Breast epithelium (tissue), 4 donors: Measurements from ENCODE around the gene NAALADL2. TPM values are rescaled to one million over a fixed set of nuclear protein-coding genes. Genes with fewer than 3 reads are reported as not detected.

ENCODE experiments used
- DNase-seq, 2 donors: peaks; one replicate each; pipeline ENCODE4 v3.0.0-alpha.2; 2019; ENCODE audit warnings: low spot score in 2 of 2
- H3K27ac ChIP-seq, 2 donors: fragments of 200-600 bp; sonication (generic) in 1 of 2; one replicate each; pipeline ENCODE4 v1.5.1; 2016 to 2019; ENCODE audit warnings: mild to moderate bottlenecking in 1 of 2
- H3K27me3 ChIP-seq, 2 donors: fragments of 200-600 bp; sonication (generic) in 1 of 2; one replicate each; pipeline versions ENCODE4 v1.5.1 to v1.6.0; 2017 to 2019; ENCODE audit warnings: control low read depth in 1 of 2, mild to moderate bottlenecking in 1 of 2
- H3K36me3 ChIP-seq: fragments of 200-600 bp; one replicate; pipeline ENCODE4 v1.5.1; 2019
- H3K4me1 ChIP-seq, 2 donors: fragments of 200-600 bp; sonication (generic); one replicate each; pipeline ENCODE4 v1.5.1; 2016 to 2019; ENCODE audit warnings: control low read depth in 1 of 2
- H3K4me3 ChIP-seq, 3 donors: fragments of 200-600 bp; sonication (generic); 1 replicate in 2 of 3; 2 replicates in 1 of 3; pipeline ENCODE4 v1.5.1; 2016 to 2019; ENCODE audit warnings: mild to moderate bottlenecking in 3 of 3, moderate library complexity in 2 of 3
- H3K9me3 ChIP-seq, 2 donors: fragments of 200-600 bp; sonication (generic) in 1 of 2; one replicate each; pipeline ENCODE4 v1.5.1; 2016 to 2019; ENCODE audit warnings: control low read depth in 1 of 2
- POLR2A ChIP-seq: fragments of 450-650 bp; IDR thresholded peaks from one replicate; pipeline ENCODE4 v1.6.1; 2016; ENCODE audit warnings: antibody characterized with exemption, mild to moderate bottlenecking, moderate library complexity
- POLR2AphosphoS5 ChIP-seq, 3 donors: sonication (generic); formaldehyde crosslinking; IDR thresholded peaks; one replicate each; pipeline ENCODE4 v1.6.1; 2017; ENCODE audit warnings: antibody characterized with exemption in 3 of 3
- intact Hi-C: fragments of 100-400 bp; cut with DNase I; formaldehyde crosslinking; loops from one replicate; pipeline ENCODE4 v1.15.1; 2023; ENCODE audit warnings: low total_unique reads
- total RNA-seq, 3 donors: library from RNA; depleted of rRNA; stranded (reverse); fragments of >200 nt; gene quantifications; one replicate each; pipeline ENCODE4 v1.1.0, GENCODE V29; 2016
- TF ChIP-seq, protein P1 (sequence below), 3 donors: fragments of 450-650 bp; IDR thresholded peaks; one replicate each; pipeline ENCODE4 v1.5.1; 2016 to 2017; ENCODE audit warnings: antibody characterized with exemption in 3 of 3, mild to moderate bottlenecking in 3 of 3, moderate library complexity in 3 of 3

Gene NAALADL2
- total RNA-seq, 3 donors from 2014 or later, result 12.0 to 69.5 (median 53.9) TPM

- intact Hi-C loops, result loop anchor here (5.0 kb wide), 1 partner anchor 940 kb away; no protein-coding TSS in a partner anchor
- Histone ChIP-seq H3K4me1 (no peaks in the 10 kb centered on the region), H3K4me3 (no peak overlapping the region), H3K27ac (no peak overlapping the region), H3K27me3 (no peaks in the 10 kb centered on the region), H3K9me3 (no peaks in the 10 kb centered on the region), H3K36me3 (no peaks in the 10 kb centered on the region)
- TF ChIP-seq, protein P1, sequence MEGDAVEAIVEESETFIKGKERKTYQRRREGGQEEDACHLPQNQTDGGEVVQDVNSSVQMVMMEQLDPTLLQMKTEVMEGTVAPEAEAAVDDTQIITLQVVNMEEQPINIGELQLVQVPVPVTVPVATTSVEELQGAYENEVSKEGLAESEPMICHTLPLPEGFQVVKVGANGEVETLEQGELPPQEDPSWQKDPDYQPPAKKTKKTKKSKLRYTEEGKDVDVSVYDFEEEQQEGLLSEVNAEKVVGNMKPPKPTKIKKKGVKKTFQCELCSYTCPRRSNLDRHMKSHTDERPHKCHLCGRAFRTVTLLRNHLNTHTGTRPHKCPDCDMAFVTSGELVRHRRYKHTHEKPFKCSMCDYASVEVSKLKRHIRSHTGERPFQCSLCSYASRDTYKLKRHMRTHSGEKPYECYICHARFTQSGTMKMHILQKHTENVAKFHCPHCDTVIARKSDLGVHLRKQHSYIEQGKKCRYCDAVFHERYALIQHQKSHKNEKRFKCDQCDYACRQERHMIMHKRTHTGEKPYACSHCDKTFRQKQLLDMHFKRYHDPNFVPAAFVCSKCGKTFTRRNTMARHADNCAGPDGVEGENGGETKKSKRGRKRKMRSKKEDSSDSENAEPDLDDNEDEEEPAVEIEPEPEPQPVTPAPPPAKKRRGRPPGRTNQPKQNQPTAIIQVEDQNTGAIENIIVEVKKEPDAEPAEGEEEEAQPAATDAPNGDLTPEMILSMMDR (IDR thresholded peaks at IDR 0.05), result no peak
- TF ChIP-seq POLR2A, result no peak
- no peak for TF ChIP-seq POLR2AphosphoS5 (IDR thresholded peaks at IDR 0.05)
- no peak for DNase-seq
Observed at GRCh38 chr3:175057401-175057800, 198.3 kb downstream of the NAALADL2 start.

- DNase-seq, result no peak
- H3K4me1 ChIP-seq, result no peaks in the 10 kb centered on the region
- no peaks in the 10 kb centered on the region for H3K9me3 ChIP-seq
- no peaks in the 10 kb centered on the region for H3K36me3 ChIP-seq
- intact Hi-C loops, result loop anchor here (5.0 kb wide), 1 partner anchor 942 kb away; no protein-coding TSS in a partner anchor
- H3K27me3 ChIP-seq, result no peaks in the 10 kb centered on the region
- TF ChIP-seq, protein P1 (IDR thresholded peaks at IDR 0.05), result no peak
- TF ChIP-seq POLR2AphosphoS5 (IDR thresholded peaks at IDR 0.05) (no peak), POLR2A (no peak)
- no peak overlapping the region for H3K4me3 ChIP-seq
- no peak overlapping the region for H3K27ac ChIP-seq
Observed at GRCh38 chr3:175059788-175060187, 200.7 kb downstream of the NAALADL2 start.

DNA sequence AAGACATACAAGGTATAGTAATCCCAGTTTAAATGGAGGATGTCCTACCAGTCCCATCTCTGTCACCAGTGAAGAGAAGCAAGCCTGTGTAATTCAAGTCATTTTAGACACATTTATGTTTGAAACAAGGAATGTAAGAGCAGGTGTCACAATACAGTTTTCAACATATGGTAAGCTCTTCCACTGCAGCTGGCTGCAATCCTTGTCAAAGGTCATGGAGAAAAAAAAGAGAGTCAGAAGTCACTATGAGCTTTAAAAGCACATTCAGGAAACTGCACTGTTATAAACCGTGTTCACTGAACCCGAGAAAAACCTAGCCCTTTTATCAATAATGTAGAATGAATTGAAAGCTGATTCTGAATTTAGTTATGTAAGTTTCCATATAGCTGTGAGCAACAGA lies 206.4 kb downstream of the NAALADL2 start:
- no peak overlapping the region for H3K27ac ChIP-seq
- TF ChIP-seq POLR2A, result no peak
- no peaks in the 10 kb centered on the region for H3K9me3 ChIP-seq
- no peak overlapping the region for H3K4me3 ChIP-seq
- H3K36me3 ChIP-seq, result no peaks in the 10 kb centered on the region
- no peak for DNase-seq
- H3K4me1 ChIP-seq, result no peaks in the 10 kb centered on the region
- intact Hi-C loops, result no loop called here
- H3K27me3 ChIP-seq, result no peaks in the 10 kb centered on the region

- TF ChIP-seq POLR2A (no peak), POLR2AphosphoS5 (IDR thresholded peaks at IDR 0.05) (no peak)
- TF ChIP-seq, protein P1 (IDR thresholded peaks at IDR 0.05), result no peak
- no peak overlapping the region for H3K4me3 ChIP-seq
- intact Hi-C loops, result no loop called here
- no peak overlapping the region for H3K27ac ChIP-seq
- H3K27me3 ChIP-seq, result no peaks in the 10 kb centered on the region
- no peaks in the 10 kb centered on the region for H3K4me1 ChIP-seq
- H3K9me3 ChIP-seq, result no peaks in the 10 kb centered on the region
- H3K36me3 ChIP-seq, result no peaks in the 10 kb centered on the region
- no peak for DNase-seq
Observed at GRCh38 chr3:175066617-175067415, 207.7 kb downstream of the NAALADL2 start.

DNA sequence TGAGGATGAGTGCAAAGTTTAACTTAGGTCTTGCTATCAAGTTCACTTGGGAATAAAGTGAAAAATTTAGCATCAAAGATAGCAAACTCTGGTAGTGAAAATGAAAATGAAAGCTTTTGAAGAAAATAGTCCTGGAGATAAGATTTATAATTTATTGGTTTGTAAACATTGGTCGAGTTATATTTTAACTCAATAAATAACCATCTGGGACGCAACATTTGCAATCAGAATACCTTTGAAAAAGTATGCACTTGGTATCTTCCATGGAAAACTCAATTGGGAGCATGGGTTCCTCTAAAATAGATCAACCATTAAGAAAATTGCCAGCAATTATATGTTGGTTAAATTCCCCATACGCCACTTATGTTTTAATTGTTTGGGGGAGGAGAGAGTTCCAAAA lies 209.5 kb downstream of the NAALADL2 start:
- TF ChIP-seq POLR2AphosphoS5 (IDR thresholded peaks at IDR 0.05) (no peak), POLR2A (no peak)
- TF ChIP-seq, protein P1 (IDR thresholded peaks at IDR 0.05), result no peak
- no peaks in the 10 kb centered on the region for H3K27me3 ChIP-seq
- intact Hi-C loops, result no loop called here
- DNase-seq, result no peak
- no peaks in the 10 kb centered on the region for H3K9me3 ChIP-seq
- H3K27ac ChIP-seq, result no peak overlapping the region
- H3K4me1 ChIP-seq, result no peaks in the 10 kb centered on the region
- no peak overlapping the region for H3K4me3 ChIP-seq
- H3K36me3 ChIP-seq, result no peaks in the 10 kb centered on the region
